Measurements from ENCODE around the gene AHRR. TPM values are rescaled to one million over a fixed set of nuclear protein-coding genes. Genes with fewer than 3 reads are reported as not detected.

Gene AHRR
- total and polyA plus RNA-seq, 2 experiments from 2014 or later = 0.27 to 1.8 TPM

- H3K4me3 ChIP-seq = no peak overlapping the region
- peaks cover 4% of the 10 kb centered on the region for H3K4me1 ChIP-seq (ENCODE audit: insufficient read depth)
- H3K79me2 ChIP-seq (replicated peaks; ENCODE audit: insufficient read depth) = peaks cover 17% of the 10 kb centered on the region
- H3K9me2 ChIP-seq (ENCODE audit: insufficient read depth) = no peaks in the 10 kb centered on the region
- H3K27me3 ChIP-seq (ENCODE audit: insufficient read depth) = no peaks in the 10 kb centered on the region
- no peak overlapping the region for H2AFZ ChIP-seq
- H4K20me1 ChIP-seq (replicated peaks; ENCODE audit: insufficient read depth) = no peaks in the 10 kb centered on the region
- H3F3A ChIP-seq (replicated peaks; ENCODE audit: low read depth) = no peaks in the 10 kb centered on the region
- ATAC-seq = no peak
- DNase-seq (ENCODE audit: low spot score) = no peak
- Mint-ChIP-seq H3K4me1 (peaks cover 14% of the 10 kb centered on the region), H3K36me3 (ENCODE audit: low read depth) (peaks cover 58% of the 10 kb centered on the region), H3K27ac (no peak overlapping the region), H3K9me3 (no peaks in the 10 kb centered on the region), H3K4me3 (no peak overlapping the region), H3K27me3 (ENCODE audit: insufficient read depth, low read depth, poor library complexity) (no peaks in the 10 kb centered on the region)
- TF ChIP-seq ZNF462 (CRISPR knock-in tag; IDR thresholded peaks at IDR 0.05) (no peak), CTCF (conservative IDR thresholded peaks at IDR 0.05; ENCODE audit: low read depth in 2 of 2) (no peak), ZNF331 (CRISPR knock-in tag; IDR thresholded peaks at IDR 0.05; ENCODE audit: low read depth) (no peak), EZH2 (IDR thresholded peaks at IDR 0.05; ENCODE audit: low read depth, unreplicated experiment) (no peak), REST (IDR thresholded peaks at IDR 0.05; ENCODE audit: unreplicated experiment) (no peak), JUNB (IDR thresholded peaks at IDR 0.05; ENCODE audit: unreplicated experiment) (no peak), POLR2AphosphoS5 (IDR thresholded peaks at IDR 0.05; ENCODE audit: low read depth) (no peak), NANOG (IDR thresholded peaks at IDR 0.05; ENCODE audit: borderline replicate concordance) (no peak), ZNF114 (CRISPR knock-in tag; IDR thresholded peaks at IDR 0.05) (no peak), STAT1 (IDR thresholded peaks at IDR 0.05; ENCODE audit: unreplicated experiment) (no peak)
- no peak overlapping the region for H3K4me2 ChIP-seq
- H3K27ac ChIP-seq (ENCODE audit: low read depth) = no peak overlapping the region
- H3K36me3 ChIP-seq (ENCODE audit: insufficient read depth) = peaks cover 11% of the 10 kb centered on the region; the same call in 1 of the 2 replicates
Measured at GRCh38 chr5:457195-457961, 135.9 kb downstream of the AHRR start.
